Trophoblast cell (in vitro differentiated cells and primary cell): Measurements from ENCODE around the gene ECM2.

Experiments used
- DNase-seq, 2 donors: peaks; one replicate each; pipeline ENCODE4 v3.0.0-alpha.2; 2016
- H2AFZ ChIP-seq: 2 replicates; pipeline ENCODE4 v1.6.1; 2013; ENCODE audit warnings: low read length, moderate library complexity, mild to moderate bottlenecking; ENCODE audit not compliant: insufficient read depth, poor library complexity
- H2AK5ac ChIP-seq: 2 replicates; pipeline ENCODE4 v1.6.1; 2013; ENCODE audit warnings: mild to moderate bottlenecking, low read length
- H2BK120ac ChIP-seq: 2 replicates; pipeline ENCODE4 v1.6.1; 2013; ENCODE audit warnings: low read length, mild to moderate bottlenecking, moderate library complexity; ENCODE audit not compliant: insufficient read depth, poor library complexity
- H2BK12ac ChIP-seq: 2 replicates; pipeline ENCODE4 v1.6.1; 2013; ENCODE audit warnings: mild to moderate bottlenecking, low read length, moderate library complexity
- H2BK5ac ChIP-seq: 2 replicates; pipeline ENCODE4 v1.6.1; 2013; ENCODE audit warnings: low read length, low read depth, moderate library complexity, mild to moderate bottlenecking; ENCODE audit not compliant: poor library complexity
- H3K14ac ChIP-seq: 2 replicates; pipeline ENCODE4 v1.6.1; 2013; ENCODE audit warnings: mild to moderate bottlenecking, low read length
- H3K18ac ChIP-seq: 2 replicates; pipeline ENCODE4 v1.6.1; 2013; ENCODE audit warnings: mild to moderate bottlenecking, low read length
- H3K23ac ChIP-seq: 2 replicates; pipeline ENCODE4 v1.6.1; 2013; ENCODE audit warnings: low read length
- H3K27ac ChIP-seq: 2 replicates; pipeline ENCODE4 v1.5.1; 2013; ENCODE audit warnings: low read depth, mild to moderate bottlenecking, inconsistent platforms, low read length, moderate library complexity
- H3K27me3 ChIP-seq: 2 replicates; pipeline ENCODE4 v1.6.1; 2013; ENCODE audit warnings: inconsistent platforms, mild to moderate bottlenecking, low read length, moderate library complexity; ENCODE audit not compliant: insufficient read depth
- H3K36me3 ChIP-seq, 2 experiments: 1 replicate in 1 of 2; 2 replicates in 1 of 2; pipeline ENCODE4 v1.6.1; 2013; ENCODE audit warnings: low read length in 2 of 2, mild to moderate bottlenecking in 2 of 2, moderate library complexity in 1 of 2; ENCODE audit not compliant: insufficient read depth in 2 of 2, control insufficient read depth in 1 of 2
- H3K4ac ChIP-seq: 2 replicates; pipeline ENCODE4 v1.6.1; 2013; ENCODE audit warnings: low read depth, mild to moderate bottlenecking, low read length, moderate library complexity
- H3K4me1 ChIP-seq, 2 experiments: 1 replicate in 1 of 2; 2 replicates in 1 of 2; pipeline ENCODE4 v1.6.1; 2013; ENCODE audit warnings: low read length in 2 of 2, mild to moderate bottlenecking in 2 of 2, moderate library complexity in 1 of 2; ENCODE audit not compliant: insufficient read depth in 2 of 2, control insufficient read depth in 1 of 2
- H3K4me2 ChIP-seq: 2 replicates; pipeline ENCODE4 v1.6.1; 2013; ENCODE audit warnings: inconsistent platforms, mild to moderate bottlenecking, low read length, moderate library complexity
- H3K4me3 ChIP-seq: 2 replicates; pipeline ENCODE4 v1.5.1; 2013; ENCODE audit warnings: mild to moderate bottlenecking, low read depth, low read length, inconsistent platforms
- H3K79me1 ChIP-seq: one replicate; pipeline ENCODE4 v1.6.1; 2013; ENCODE audit warnings: low read length
- H3K79me2 ChIP-seq: 2 replicates; pipeline ENCODE4 v1.6.1; 2013; ENCODE audit warnings: low read length, mild to moderate bottlenecking; ENCODE audit not compliant: control insufficient read depth, insufficient read depth, poor library complexity
- H3K9ac ChIP-seq: 2 replicates; pipeline ENCODE4 v1.6.1; 2013; ENCODE audit warnings: mild to moderate bottlenecking, low read length
- H3K9me3 ChIP-seq: 2 replicates; pipeline ENCODE4 v1.6.1; 2013; ENCODE audit warnings: low read depth, mild to moderate bottlenecking, control low read depth, inconsistent platforms, low read length; ENCODE audit not compliant: insufficient read depth
- H4K12ac ChIP-seq: 2 replicates; pipeline ENCODE4 v1.6.1; 2013; ENCODE audit warnings: low read depth, mild to moderate bottlenecking, low read length, moderate library complexity
- H4K8ac ChIP-seq: 2 replicates; pipeline ENCODE4 v1.6.1; 2013; ENCODE audit warnings: low read depth, mild to moderate bottlenecking, low read length, moderate library complexity
- H4K91ac ChIP-seq: one replicate; pipeline ENCODE4 v1.6.1; 2013; ENCODE audit warnings: low read depth, mild to moderate bottlenecking, low read length, moderate library complexity
- WGBS: extraction: QIAGEN DNeasy Blood & Tissue Kit; methylation state at CpG from one replicate; pipeline ENCODE4 v1.1.7; 2013; ENCODE audit warnings: missing lambda C conversion rate; ENCODE audit not compliant: insufficient read length, insufficient coverage; ENCODE audit errors: extremely low coverage; 5-methylcytosine and 5-hydroxymethylcytosine counted together

The ECM2 gene

DNA sequence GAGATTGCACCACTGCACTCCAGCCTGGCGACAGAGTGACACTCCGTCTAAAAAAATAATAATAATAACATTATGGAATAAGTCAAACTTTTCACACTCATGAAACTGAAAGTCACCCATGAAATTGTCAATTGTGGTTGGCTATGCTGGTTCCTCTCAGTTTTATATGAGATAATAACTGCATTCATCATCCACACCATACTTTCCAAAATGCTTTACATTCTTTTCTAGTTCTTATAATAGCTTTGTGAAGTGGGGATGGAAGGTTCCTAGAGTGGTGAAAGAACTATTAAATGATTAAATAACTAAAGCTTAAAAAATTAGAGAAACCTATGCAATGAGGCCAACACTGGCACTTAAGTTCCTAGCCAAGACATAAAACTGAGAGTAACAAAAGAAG is 40.9 kb downstream of the ECM2 start:
- H3K27me3 ChIP-seq = no peaks in the 10 kb centered on the region

DNA sequence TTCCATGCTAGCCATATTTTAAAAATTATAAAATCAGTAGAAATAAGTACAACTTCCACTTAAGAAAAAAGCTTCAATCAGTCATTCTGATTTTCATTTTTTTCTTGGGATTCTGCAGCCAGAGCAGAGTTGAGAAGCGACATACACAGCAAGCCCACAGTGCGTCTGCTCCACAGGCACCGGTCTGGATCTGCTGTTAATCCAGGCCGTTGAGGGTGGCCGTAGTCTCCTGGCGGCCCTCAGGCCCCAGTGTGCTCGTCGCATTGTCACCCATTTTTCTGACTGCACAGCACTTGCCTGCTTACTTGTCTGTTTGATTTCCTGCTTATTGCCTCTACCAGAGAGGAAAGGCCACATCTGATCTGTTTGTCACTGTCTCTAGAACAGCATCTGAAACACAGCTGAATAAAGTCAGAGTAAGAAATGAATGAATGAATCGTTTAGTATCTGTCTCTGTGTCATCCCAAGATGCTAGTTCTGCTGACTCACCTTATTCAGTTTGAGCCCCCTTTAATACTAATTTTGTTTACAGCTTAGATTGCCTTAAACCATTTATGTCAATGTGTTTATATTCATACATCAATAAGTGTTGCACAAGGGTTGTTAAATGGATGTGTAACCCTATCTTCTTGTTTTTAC is 41.9 kb downstream of the ECM2 start:
- Histone ChIP-seq H4K12ac (no peak overlapping the region), H2BK12ac (no peak overlapping the region), H2BK5ac (no peak overlapping the region), H3K4me3 (no peak overlapping the region), H3K4ac (no peak overlapping the region), H3K79me2 (no peaks in the 10 kb centered on the region), H3K9ac (no peak overlapping the region), H3K14ac (no peak overlapping the region), H3K23ac (no peak overlapping the region), H3K27me3 (no peaks in the 10 kb centered on the region), H3K79me1 (no peaks in the 10 kb centered on the region), H2AK5ac (no peak overlapping the region), H2BK120ac (no peak overlapping the region), H3K9me3 (peaks cover 2% of the 10 kb centered on the region), H4K91ac (no peak overlapping the region), H3K27ac (no peak overlapping the region), H2AFZ (no peak overlapping the region), H3K18ac (no peak overlapping the region), H3K36me3 (no peaks in the 10 kb centered on the region), H4K8ac (no peak overlapping the region), H3K4me2 (no peak overlapping the region), H3K4me1 (no peaks in the 10 kb centered on the region)
- DNase-seq = no peak
- no CpG with 5 or more reads among the region's 9 CpGs for WGBS

More for the DNA sequence above, 40.9 kb downstream of the ECM2 start:
- Histone ChIP-seq H3K4me2 (no peak overlapping the region), H4K91ac (no peak overlapping the region), H3K36me3 (no peaks in the 10 kb centered on the region), H3K9ac (no peak overlapping the region), H4K12ac (no peak overlapping the region), H3K4ac (no peak overlapping the region), H3K4me3 (no peak overlapping the region), H3K9me3 (peaks cover 2% of the 10 kb centered on the region), H2AK5ac (no peak overlapping the region), H3K23ac (no peak overlapping the region), H2BK12ac (no peak overlapping the region), H2AFZ (no peak overlapping the region), H3K27ac (no peak overlapping the region), H3K18ac (no peak overlapping the region), H2BK5ac (no peak overlapping the region), H3K79me2 (no peaks in the 10 kb centered on the region), H3K4me1 (no peaks in the 10 kb centered on the region), H2BK120ac (no peak overlapping the region), H3K14ac (no peak overlapping the region), H4K8ac (no peak overlapping the region), H3K79me1 (no peaks in the 10 kb centered on the region)
- no peak for DNase-seq
- WGBS = no CpG with 5 or more reads among the region's 2 CpGs

DNA sequence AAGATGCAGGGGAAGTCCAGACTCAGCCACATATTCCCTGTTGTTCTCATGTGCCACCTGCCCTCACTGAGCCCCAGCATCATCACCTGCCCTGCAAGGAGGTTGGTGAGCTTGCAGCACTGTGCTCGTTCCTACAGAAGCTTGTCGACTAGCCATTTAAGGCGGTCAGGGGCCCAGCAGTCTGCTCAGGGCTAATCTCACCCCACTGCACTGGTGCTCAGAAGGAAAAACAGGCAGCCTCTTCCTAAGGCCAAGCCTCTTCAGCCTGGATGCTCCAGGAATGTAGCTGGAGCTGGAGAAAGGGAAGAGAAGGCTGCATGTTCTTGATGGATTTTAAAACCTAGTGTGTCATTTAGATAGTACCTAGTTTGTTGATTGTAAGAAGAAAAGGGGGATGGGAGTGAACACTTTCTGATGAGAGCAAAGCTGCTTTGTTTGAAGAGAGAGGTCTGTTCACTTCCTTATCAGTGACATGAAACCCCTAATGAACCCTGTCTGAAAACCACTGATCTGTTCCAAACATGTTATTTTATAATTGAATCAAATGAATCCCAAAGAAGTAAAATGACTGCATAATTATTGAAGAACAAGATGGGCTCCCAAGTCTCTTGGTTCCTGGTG is 42.9 kb downstream of the ECM2 start:
- H2AFZ ChIP-seq = no peak overlapping the region
- H3K4me3 ChIP-seq = no peak overlapping the region
- no peaks in the 10 kb centered on the region for H3K79me2 ChIP-seq
- H2BK120ac ChIP-seq = no peak overlapping the region
- no peaks in the 10 kb centered on the region for H3K79me1 ChIP-seq
- peaks cover 2% of the 10 kb centered on the region for H3K9me3 ChIP-seq
- no peak overlapping the region for H3K9ac ChIP-seq
- H4K12ac ChIP-seq = no peak overlapping the region
- no CpG with 5 or more reads among the region's 3 CpGs for WGBS
- DNase-seq = no peak
- H3K23ac ChIP-seq = no peak overlapping the region
- no peak overlapping the region for H3K18ac ChIP-seq
- H2BK12ac ChIP-seq = no peak overlapping the region
- H3K4ac ChIP-seq = no peak overlapping the region
- H4K91ac ChIP-seq = no peak overlapping the region
- no peak overlapping the region for H3K4me2 ChIP-seq
- H2AK5ac ChIP-seq = no peak overlapping the region
- no peak overlapping the region for H3K27ac ChIP-seq
- H4K8ac ChIP-seq = no peak overlapping the region
- no peak overlapping the region for H3K14ac ChIP-seq
- no peaks in the 10 kb centered on the region for H3K36me3 ChIP-seq
- no peaks in the 10 kb centered on the region for H3K4me1 ChIP-seq
- H2BK5ac ChIP-seq = no peak overlapping the region
- no peaks in the 10 kb centered on the region for H3K27me3 ChIP-seq

DNA sequence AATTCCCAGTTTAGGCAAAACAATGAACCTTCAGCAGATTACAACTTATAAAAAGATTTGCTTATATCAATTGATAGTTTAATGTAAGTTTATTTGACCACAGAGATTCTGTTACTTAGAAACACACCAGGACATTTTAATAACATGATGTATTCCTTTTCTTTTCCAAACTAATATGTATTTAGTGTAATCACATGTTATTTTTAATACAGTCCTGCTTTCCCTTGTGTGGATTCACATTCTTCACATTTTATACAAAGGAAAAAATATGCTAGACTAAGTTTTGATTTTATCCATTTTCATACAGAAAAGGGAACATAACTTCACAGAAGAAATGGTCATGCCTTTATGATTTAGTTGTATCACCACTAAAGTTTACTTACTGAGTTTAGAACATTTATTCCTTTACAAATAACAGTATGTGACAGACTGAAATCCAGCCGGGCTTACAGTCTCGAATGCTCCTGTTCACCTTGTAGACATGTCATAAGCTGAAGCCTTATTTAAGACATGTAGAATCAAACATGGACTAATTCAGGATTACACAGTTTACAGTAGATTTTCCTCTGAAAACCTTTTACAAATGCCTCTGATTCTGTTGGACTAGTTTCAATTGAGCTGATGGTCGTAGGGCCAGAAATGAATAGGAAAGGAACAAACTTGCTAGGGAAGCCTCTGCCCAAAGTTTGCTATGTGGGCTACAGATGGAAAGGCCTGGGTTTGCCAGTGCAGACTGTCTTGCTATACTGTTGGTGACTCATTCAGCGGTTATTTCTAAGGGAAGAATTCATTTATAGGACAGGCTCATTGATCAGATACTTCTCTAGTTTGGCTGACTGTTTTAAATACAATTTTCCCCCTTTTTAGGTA is 46.9 kb downstream of the ECM2 start:
- no peak overlapping the region for H2AK5ac ChIP-seq
- H3K23ac ChIP-seq = no peak overlapping the region
- no CpG with 5 or more reads among the region's 4 CpGs for WGBS
- H3K14ac ChIP-seq = no peak overlapping the region
- H2AFZ ChIP-seq = no peak overlapping the region
- no peaks in the 10 kb centered on the region for H3K79me1 ChIP-seq
- no peaks in the 10 kb centered on the region for H3K79me2 ChIP-seq
- no peaks in the 10 kb centered on the region for H3K36me3 ChIP-seq
- no peak overlapping the region for H3K4ac ChIP-seq
- DNase-seq = no peak
- H2BK5ac ChIP-seq = no peak overlapping the region
- H3K4me3 ChIP-seq = no peak overlapping the region
- no peak overlapping the region for H3K9ac ChIP-seq
- H3K18ac ChIP-seq = no peak overlapping the region
- H4K12ac ChIP-seq = no peak overlapping the region
- H3K4me2 ChIP-seq = no peak overlapping the region
- H3K9me3 ChIP-seq = peaks cover 2% of the 10 kb centered on the region
- H2BK120ac ChIP-seq = no peak overlapping the region
- no peak overlapping the region for H2BK12ac ChIP-seq
- H4K91ac ChIP-seq = no peak overlapping the region
- no peaks in the 10 kb centered on the region for H3K4me1 ChIP-seq
- no peaks in the 10 kb centered on the region for H3K27me3 ChIP-seq
- H4K8ac ChIP-seq = no peak overlapping the region
- H3K27ac ChIP-seq = no peak overlapping the region
